Sigmoid colon (tissue), 4 donors: ENCODE results near the gene WBP1.

Source experiments
- CTCF ChIP-seq, 4 experiments: fragments of 450-650 bp in 3 of 4; fragments of 200-600 bp in 1 of 4; IDR thresholded peaks; one replicate each; pipeline ENCODE4 v1.5.1; 2016 to 2019; ENCODE audit warnings: antibody characterized with exemption in 4 of 4, mild to moderate bottlenecking in 3 of 4, moderate library complexity in 2 of 4
- POLR2A ChIP-seq, 2 donors: fragments of 450-650 bp; IDR thresholded peaks; one replicate each; pipeline ENCODE4 v1.6.1; 2016; ENCODE audit warnings: antibody characterized with exemption in 2 of 2, mild to moderate bottlenecking in 2 of 2, moderate library complexity in 2 of 2
- POLR2AphosphoS5 ChIP-seq, 4 donors: sonication (generic); formaldehyde crosslinking; IDR thresholded peaks; one replicate each; pipeline ENCODE4 v1.6.1; 2017; ENCODE audit warnings: antibody characterized with exemption in 4 of 4

- TF ChIP-seq POLR2A (IDR thresholded peaks at IDR 0.05) (no peak), POLR2AphosphoS5 (IDR thresholded peaks at IDR 0.05) (no peak), CTCF (IDR thresholded peaks at IDR 0.05) (no peak)
These were observed 38.2 kb upstream of the WBP1 start for GRCh38 chr2:74420006-74420405.
